Liver (tissue), 3 donors: ENCODE results near the gene ZC3H15.

Source experiments
- CTCF ChIP-seq: fragments of 150-350 bp; IDR thresholded peaks from 2 replicates; pipeline ENCODE4 v1.5.1; 2017; ENCODE audit warnings: improper control_type of control experiment, low read depth, low read length; ENCODE audit not compliant: missing input control
- FOXA1 ChIP-seq: IDR thresholded peaks from 2 replicates; pipeline ENCODE4 v1.6.1; 2016; ENCODE audit warnings: antibody characterized with exemption
- MAX ChIP-seq: IDR thresholded peaks from 2 replicates; pipeline ENCODE4 v1.6.1; 2016; ENCODE audit warnings: antibody characterized with exemption
- RXRA ChIP-seq, 2 donors: IDR thresholded peaks; 2 replicates each; pipeline ENCODE4 v1.6.1; 2017 to 2018; ENCODE audit warnings: antibody characterized with exemption in 2 of 2, mild to moderate bottlenecking in 1 of 2
- TAF1 ChIP-seq: conservative IDR thresholded peaks from 2 replicates; pipeline ENCODE4 v1.6.1; 2016; ENCODE audit warnings: antibody characterized with exemption, mild to moderate bottlenecking
- YY1 ChIP-seq: IDR thresholded peaks from 2 replicates; pipeline ENCODE4 v1.6.1; 2016; ENCODE audit warnings: antibody characterized with exemption, mild to moderate bottlenecking
- TF ChIP-seq, protein P1 (sequence below): IDR thresholded peaks from 2 replicates; pipeline ENCODE4 v1.6.1; 2016; ENCODE audit warnings: antibody characterized with exemption
- donor health status: healthy.
- donor health status: healthy.

DNA sequence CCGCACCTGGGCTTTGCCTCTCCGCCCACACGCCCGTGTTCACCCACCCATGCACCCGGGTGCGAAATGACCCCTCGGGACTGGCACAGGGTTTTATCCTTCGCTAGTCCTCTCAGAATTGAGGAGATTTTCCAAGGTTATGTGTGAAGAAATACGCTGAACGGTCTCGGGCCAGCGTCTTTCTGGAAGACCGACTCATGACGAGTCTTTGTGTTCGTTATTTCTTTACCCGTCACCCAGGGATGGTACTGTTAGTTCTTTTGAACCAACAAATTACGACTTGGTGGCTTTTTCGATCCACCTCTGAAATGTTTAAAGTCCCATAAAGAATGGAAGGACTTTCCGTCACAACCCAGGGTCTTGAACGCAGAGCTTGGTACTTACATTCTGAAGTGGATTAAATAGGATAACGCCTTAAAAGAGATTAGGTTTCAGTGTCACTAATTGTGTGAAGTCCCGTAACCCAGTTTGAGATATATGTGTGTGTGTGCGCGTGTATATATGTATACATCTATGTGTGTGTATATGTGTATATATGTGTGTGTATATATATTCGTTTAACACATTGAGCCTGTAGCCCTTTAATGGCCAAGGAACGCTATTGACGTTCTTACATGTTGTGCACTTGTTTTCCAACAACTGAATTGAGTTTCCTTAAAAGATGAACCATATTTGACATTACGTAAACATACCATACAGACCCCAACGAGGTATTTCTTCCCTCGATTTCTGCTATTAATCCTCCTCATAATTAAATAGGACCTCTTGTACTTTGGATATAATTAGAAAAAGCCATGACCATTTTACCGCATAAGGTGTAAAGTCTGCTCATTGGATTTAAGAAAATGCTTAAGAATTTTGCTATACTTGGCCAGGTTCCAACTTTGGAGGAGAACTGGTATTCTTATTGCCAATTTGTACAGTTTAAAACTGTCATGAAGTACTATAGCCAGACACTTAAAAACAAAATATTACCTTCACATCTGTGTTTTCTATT, 889 bp downstream of the ZC3H15 start:
- TF ChIP-seq CTCF (no peak), FOXA1 (no peak), TAF1 (no peak), YY1 (no peak), RXRA (IDR thresholded peaks at IDR 0.05) (no peak), MAX (no peak)
- TF ChIP-seq, protein P1, sequence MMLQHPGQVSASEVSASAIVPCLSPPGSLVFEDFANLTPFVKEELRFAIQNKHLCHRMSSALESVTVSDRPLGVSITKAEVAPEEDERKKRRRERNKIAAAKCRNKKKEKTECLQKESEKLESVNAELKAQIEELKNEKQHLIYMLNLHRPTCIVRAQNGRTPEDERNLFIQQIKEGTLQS: no peak
